Activated CD4-positive, alpha-beta T cell treated with anti-CD3 and anti-CD28 coated beads, Interleukin-2, amount 50 U/mL, for 16 hours (primary cell): Measurements from ENCODE around the gene GDPD4.
A peak's percentile ranks its signal among the peaks of the same experiment; 100 is the strongest.

Experiments
- DNase-seq: peaks from one replicate; pipeline ENCODE4 v3.0.0-alpha.2; 2020

The GDPD4 gene

DNA sequence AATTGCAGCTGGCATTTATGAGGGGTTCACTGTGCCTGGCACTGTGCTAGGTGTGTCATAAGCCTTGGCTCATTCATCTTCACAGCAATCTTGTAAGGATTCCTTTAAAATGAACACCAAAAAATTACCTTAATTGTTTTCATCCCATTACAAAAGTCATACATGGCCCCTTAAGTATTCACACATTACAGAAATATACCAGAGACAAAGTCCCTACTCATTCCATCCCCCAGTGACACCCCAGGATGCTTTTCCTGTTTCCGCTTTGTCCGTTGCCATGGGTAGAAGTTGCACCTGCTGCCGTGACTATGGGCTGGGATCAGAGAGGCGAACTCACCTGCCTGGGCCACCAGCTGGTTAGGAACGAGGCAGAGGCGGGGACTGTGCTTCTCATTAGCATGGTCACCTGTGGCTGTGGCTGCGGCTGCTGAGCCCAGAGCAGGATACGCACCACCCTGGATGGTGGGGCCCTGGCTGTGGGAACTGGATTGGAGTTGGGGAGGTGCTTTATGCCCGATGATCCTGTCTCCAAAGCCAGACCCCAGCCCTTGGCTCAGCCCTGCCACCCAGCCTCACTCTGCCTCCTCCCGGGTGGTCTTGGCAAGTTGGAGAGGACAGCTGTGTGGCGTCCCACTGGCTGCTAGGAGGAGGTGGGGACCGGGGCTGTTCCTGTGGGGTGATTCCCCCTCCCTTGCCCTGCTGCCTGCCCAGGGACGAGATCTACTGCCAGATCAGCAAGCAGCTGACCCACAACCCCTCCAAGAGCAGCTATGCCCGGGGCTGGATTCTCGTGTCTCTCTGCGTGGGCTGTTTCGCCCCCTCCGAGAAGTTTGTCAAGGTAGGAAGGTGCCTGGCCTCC lies 112.6 kb downstream of the GDPD4 start:
- DNase-seq, result no peak

- peak; percentile 73 for DNase-seq
These were observed 113.5 kb downstream of the GDPD4 start for GRCh38 chr11:77187776-77188632.

DNA sequence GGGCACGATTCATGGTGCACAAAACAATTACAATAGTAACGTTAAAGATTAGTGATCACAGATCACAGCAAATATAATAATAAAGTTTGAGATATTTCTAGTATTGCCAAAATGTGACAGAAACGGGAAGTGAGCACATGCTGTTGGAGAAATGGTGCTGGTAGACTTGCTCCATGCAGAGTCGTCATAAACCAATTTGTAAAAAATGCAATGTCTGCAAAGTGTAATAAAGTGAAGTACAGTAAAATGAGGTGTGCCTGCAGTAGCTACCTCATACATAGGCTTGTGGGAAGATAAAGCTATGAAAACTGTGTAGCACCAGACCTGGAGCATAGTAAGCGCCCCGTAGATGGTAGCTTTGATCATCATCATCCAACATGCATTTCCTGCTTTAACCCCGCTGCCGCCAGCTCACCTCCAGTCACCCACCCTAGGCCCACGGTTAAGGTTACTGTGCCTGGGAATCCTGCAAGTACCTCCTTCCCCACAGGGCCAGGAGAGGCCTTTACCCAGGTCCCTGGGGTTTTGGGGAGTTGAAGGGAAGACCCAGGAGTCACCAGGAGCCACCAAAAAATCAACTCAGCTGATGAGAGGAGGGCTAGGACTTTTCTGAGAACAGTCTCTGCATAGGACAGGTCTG lies 114.3 kb downstream of the GDPD4 start:
- no peak for DNase-seq

- DNase-seq, result no peak
These were observed 115.2 kb downstream of the GDPD4 start for GRCh38 chr11:77186302-77186701.

GRCh38 chr11:77184136-77184860 lies 117.2 kb downstream of the GDPD4 start:
- no peak for DNase-seq

DNA sequence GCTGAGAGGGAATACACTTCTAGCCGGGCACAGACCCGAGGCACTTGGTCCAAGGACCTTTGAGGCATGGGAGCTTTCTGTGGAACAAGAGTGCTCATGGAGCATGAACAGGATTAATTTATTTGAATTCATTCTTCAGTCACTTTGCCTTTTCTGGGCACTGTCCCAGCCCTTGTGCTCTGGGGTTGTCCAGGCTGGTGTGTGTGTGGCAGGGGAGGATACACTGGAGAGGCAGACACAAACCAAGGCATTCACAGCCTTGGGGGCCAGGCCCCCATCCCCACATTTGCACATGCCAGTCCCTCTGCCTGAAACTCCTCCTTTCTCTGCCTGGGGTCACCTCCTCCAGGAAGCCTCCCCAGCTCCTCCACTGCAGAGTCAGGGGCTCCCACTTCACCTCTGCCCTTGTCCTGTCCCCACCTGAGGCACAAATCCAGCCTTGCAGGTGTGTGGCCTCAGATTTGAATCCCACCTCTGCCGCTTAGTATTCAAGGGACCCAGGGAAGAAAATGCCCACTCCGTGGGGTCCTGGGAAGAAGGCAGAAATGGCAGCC lies 118.0 kb downstream of the GDPD4 start:
- DNase-seq, result no peak

- no peak for DNase-seq
These were observed 118.7 kb downstream of the GDPD4 start for GRCh38 chr11:77182542-77183430.

DNA sequence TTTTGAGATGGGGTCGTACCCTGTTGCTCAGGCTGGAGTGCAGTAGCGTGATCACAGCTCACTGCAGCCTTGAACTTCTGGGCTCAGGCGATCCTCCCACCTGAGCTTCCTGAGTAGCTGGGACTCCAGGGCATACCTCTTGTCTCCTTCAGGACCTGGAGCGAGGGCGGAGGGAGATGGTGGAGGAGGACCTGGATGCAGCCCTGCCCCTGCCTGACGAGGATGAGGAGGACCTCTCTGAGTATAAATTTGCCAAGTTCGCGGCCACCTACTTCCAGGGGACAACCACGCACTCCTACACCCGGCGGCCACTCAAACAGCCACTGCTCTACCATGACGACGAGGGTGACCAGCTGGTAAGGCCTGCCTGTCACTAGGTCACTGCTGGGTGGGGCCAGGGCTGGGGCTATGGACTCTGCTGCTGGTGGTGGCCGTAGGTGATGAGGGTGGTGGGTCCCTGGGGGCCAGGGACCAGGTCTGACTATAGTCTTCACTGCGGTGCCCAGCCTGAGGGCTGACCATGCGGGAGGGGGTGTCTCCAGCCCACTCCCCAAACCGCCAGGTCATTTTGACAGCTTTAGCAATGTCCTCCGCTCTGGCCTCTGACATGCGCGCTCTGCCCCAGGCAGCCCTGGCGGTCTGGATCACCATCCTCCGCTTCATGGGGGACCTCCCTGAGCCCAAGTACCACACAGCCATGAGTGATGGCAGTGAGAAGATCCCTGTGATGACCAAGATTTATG lies 119.5 kb downstream of the GDPD4 start:
- DNase-seq, result no peak

GRCh38 chr11:77181226-77181625 lies 120.3 kb downstream of the GDPD4 start:
- DNase-seq, result no peak

- DNase-seq, result no peak
These were observed 121.1 kb downstream of the GDPD4 start for GRCh38 chr11:77180346-77180745.

DNA sequence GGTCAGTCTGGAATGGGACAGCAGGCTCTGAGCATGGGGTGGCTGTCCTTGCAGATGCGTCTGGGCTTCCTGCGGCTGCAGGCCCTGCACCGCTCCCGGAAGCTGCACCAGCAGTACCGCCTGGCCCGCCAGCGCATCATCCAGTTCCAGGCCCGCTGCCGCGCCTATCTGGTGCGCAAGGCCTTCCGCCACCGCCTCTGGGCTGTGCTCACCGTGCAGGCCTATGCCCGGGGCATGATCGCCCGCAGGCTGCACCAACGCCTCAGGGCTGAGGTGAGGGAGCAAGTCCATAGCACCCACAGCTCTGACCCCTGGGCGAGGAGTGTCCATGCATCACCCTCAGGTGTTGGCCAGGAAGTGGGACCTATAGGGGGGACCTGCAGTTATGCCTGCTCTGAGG lies 121.8 kb downstream of the GDPD4 start:
- no peak for DNase-seq

DNA sequence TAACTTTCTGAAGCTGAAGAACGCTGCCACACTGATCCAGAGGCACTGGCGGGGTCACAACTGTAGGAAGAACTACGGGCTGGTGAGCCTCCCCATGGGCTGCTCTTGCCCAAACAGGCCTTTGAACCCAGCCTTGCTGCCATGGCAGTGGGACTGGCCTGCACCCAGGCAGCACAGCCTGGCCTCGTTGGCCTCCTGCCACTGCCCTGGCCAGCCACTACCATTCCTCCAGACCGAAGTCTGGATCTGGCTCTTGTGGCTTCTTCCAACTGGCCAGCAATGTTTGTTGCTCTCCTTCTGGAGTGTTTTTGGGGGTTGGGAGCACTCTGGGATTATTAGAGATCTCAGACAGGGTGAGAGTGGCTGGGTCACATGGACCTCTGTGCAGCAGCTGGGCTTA lies 122.4 kb downstream of the GDPD4 start:
- DNase-seq, result no peak

DNA sequence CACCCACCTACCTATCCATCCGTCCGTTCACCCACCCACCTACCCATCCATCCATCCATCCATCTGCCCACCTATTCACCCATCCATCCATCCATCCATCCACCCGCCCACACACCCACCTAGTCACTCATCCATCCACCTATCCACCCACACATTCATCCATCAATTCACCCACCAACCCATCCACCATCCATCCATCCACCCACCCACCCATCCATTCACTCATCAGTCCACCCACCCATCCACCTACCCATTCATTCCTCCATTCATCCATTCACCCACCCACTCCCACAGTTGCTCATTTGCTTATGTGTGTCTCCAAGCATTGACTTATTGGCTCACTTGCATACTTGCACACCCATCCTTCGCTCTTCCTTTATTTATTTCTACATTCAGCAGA lies 123.3 kb downstream of the GDPD4 start:
- DNase-seq, result no peak

GRCh38 chr11:77176996-77177395 lies 124.5 kb downstream of the GDPD4 start:
- DNase-seq, result no peak

DNA sequence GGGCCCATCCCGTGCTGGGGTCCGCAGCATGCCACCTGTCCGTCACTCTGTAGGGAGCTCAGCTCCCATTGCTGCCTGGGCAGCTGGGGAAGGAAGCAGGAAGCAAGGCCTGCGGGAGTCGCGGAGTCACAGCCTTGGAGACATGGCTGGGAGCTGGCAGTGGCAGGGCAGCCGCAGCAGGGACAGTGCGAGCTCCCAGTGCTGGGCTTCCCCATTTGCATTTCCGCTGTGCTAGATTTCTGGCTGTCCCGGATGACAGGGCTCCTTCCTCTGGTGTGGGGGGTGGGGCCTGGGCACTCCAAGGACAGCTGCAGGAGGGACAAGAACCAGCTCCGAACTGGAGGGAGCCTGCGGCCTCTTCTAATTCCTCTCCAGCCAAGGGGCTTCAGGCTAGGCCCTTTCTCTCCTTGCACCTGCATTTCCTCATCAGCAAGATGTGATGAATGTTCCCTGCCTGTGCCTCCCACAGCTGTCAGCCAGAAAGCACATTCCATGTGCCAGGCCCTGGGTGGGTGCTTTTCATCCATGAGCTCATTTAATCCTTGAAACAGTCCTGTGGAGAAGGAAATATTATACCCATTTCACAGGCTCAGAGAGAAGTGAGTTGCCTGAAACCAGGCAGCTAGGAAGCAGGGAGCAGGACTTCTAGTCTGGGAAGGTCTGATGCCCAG lies 125.5 kb downstream of the GDPD4 start:
- DNase-seq, result no peak

DNA sequence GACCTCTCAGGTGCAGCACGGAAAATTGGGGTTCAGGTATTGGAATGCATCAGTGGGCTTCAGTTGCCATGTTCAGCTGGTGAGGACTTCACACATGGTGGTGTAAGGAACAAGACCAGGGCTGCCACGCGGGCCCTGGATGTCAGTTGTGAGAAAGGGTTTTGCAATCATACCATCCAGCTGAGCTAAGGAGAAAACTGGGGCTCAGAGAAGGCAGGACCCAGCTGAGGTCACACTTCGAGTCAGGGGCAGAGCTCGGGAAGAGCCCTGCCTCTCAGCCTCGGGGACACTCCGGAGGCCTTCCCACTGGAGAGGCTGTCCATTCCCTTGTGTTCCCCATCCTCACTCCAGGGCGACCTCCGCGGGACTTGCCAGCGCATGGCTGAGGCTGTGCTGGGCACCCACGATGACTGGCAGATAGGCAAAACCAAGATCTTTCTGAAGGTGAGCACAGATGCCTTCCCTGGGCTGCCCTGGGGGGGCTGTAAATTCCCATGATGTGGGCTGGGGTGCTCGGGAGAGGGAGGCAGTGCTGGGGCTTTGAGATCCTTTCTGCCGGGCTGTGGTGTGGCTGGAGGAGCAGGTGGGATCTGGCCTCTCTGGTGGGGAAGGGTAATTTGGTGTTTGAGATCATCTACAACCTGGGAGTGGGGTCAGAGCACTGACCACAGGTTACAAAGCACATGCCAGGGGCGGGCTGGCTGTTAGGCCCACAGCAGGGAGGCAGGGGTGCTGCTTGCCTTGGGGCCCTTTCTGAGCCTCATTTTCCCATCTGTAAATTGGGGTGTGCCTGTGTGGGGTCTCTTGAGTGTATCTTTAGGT lies 126.3 kb downstream of the GDPD4 start:
- DNase-seq, result no peak

DNA sequence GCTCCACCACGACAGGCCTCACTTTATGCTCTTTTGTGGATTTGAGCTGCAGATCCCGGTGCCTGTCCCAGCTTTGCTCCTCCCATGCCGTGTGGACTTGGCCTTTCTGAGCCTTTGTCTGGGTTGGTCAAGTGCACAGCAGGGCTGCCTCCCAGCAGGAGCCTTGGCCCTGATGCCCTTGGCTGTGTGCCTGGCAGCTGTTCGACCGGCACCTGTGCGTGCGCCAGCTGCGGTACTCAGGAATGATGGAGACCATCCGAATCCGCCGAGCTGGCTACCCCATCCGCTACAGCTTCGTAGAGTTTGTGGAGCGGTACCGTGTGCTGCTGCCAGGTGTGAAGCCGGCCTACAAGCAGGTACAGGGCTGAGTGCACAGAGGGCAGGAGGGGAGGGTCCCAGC lies 126.9 kb downstream of the GDPD4 start:
- no peak for DNase-seq

- no peak for DNase-seq
These were observed 128.0 kb downstream of the GDPD4 start for GRCh38 chr11:77173494-77173893.

DNA sequence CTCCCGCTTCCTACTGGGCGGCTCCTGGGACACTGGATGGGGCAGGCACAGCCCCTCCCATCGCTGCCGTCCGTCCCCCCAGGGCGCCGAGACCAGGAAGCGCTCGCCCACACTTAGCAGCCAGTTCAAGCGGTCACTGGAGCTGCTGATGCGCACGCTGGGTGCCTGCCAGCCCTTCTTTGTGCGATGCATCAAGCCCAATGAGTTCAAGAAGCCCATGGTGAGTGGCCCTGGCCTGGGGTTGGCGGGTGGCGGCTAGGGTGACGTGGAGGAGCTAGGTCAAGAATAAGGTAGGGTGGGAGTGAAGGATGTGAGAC lies 128.9 kb downstream of the GDPD4 start:
- no peak for DNase-seq
